ENCODE results near the gene SAA4. TPM values are rescaled to one million over a fixed set of nuclear protein-coding genes. Genes with fewer than 3 reads are reported as not detected.
"Not testable (repeated sequence)": the region's sequence is repeated elsewhere in the genome, so short reads cannot be mapped to it uniquely, and the experiment has no call there.

Gene SAA4
- total RNA-seq, 1 experiment from 2014 or later, result not detected

- TF ChIP-seq CTCF (IDR thresholded peaks at IDR 0.05; ENCODE audit: insufficient read depth in 1 of 2, low read depth in 1 of 2, low read length in 1 of 2, severe bottlenecking in 1 of 2, unreplicated experiment in 1 of 2), result no peak
- Histone ChIP-seq H3K9me3 (no peaks in the 10 kb centered on the region), H3K4me3 (ENCODE audit: low read depth, low read length) (no peak overlapping the region), H3K36me3 (ENCODE audit: control insufficient read depth, insufficient read depth, low read length) (no peaks in the 10 kb centered on the region), H3K27me3 (replicated peaks; ENCODE audit: control insufficient read depth, insufficient read depth, low read length) (no peaks in the 10 kb centered on the region), H3K4me1 (peaks cover 15% of the 10 kb centered on the region)
- ChIA-PET POLR2A (interaction anchor here (0.7 kb wide), 1 partner anchor 45 kb away, joined by 3 read pairs; no protein-coding TSS in a partner anchor), CTCF (no interaction called here)
- no peak overlapping the region for H3K27ac Mint-ChIP-seq (ENCODE audit: unreplicated experiment)
- no peaks in the 10 kb centered on the region for H3K27me3 Mint-ChIP-seq (ENCODE audit: insufficient read depth, unreplicated experiment)
- intact Hi-C loops (cut with micrococcal nuclease; ENCODE audit: unreplicated experiment), result no loop called here
- no peaks in the 10 kb centered on the region for H3K36me3 Mint-ChIP-seq (ENCODE audit: insufficient read depth, unreplicated experiment)
- H3K9me3 Mint-ChIP-seq (ENCODE audit: unreplicated experiment), result no peaks in the 10 kb centered on the region
- no peak for DNase-seq
- no peak overlapping the region for H3K4me3 Mint-ChIP-seq (ENCODE audit: unreplicated experiment)
- BruUV-seq (replicated peaks), result no TSS peak
- H3K4me1 Mint-ChIP-seq (ENCODE audit: low read depth, unreplicated experiment), result peaks cover 7% of the 10 kb centered on the region
Observed at GRCh38 chr11:18264677-18265555, 28.3 kb upstream of the SAA4 start.

- POLR2A ChIA-PET, result no interaction called here
- intact Hi-C loops (cut with micrococcal nuclease; ENCODE audit: unreplicated experiment), result no loop called here
- Mint-ChIP-seq H3K27me3 (ENCODE audit: insufficient read depth, unreplicated experiment) (no peaks in the 10 kb centered on the region), H3K36me3 (ENCODE audit: insufficient read depth, unreplicated experiment) (no peaks in the 10 kb centered on the region), H3K4me3 (ENCODE audit: unreplicated experiment) (no peak overlapping the region), H3K9me3 (ENCODE audit: unreplicated experiment) (no peaks in the 10 kb centered on the region), H3K27ac (ENCODE audit: unreplicated experiment) (no peak overlapping the region), H3K4me1 (ENCODE audit: low read depth, unreplicated experiment) (peaks cover 7% of the 10 kb centered on the region)
- peaks cover 24% of the 10 kb centered on the region for H3K4me1 ChIP-seq
- no peak for TF ChIP-seq CTCF (IDR thresholded peaks at IDR 0.05; ENCODE audit: insufficient read depth in 1 of 2, low read depth in 1 of 2, low read length in 1 of 2, severe bottlenecking in 1 of 2, unreplicated experiment in 1 of 2)
- no peaks in the 10 kb centered on the region for H3K36me3 ChIP-seq (ENCODE audit: control insufficient read depth, insufficient read depth, low read length)
- H3K9me3 ChIP-seq, result no peaks in the 10 kb centered on the region
- no peak for DNase-seq
- CTCF ChIA-PET, result no interaction called here
- no peak overlapping the region for H3K4me3 ChIP-seq (ENCODE audit: low read depth, low read length)
- no TSS peak for BruUV-seq (replicated peaks)
- no peaks in the 10 kb centered on the region for H3K27me3 ChIP-seq (replicated peaks; ENCODE audit: control insufficient read depth, insufficient read depth, low read length)
Observed at GRCh38 chr11:18264035-18264434, 27.4 kb upstream of the SAA4 start.

GRCh38 chr11:18262681-18263350 is 26.2 kb upstream of the SAA4 start:
- peaks cover 26% of the 10 kb centered on the region for H3K4me1 ChIP-seq
- H3K4me3 ChIP-seq (ENCODE audit: low read depth, low read length); H3K4me3 Mint-ChIP-seq (ENCODE audit: unreplicated experiment); H3K27me3 Mint-ChIP-seq (ENCODE audit: insufficient read depth, unreplicated experiment); intact Hi-C loops (cut with micrococcal nuclease; ENCODE audit: unreplicated experiment); H3K4me1 Mint-ChIP-seq (ENCODE audit: low read depth, unreplicated experiment); H3K36me3 Mint-ChIP-seq (ENCODE audit: insufficient read depth, unreplicated experiment); H3K9me3 Mint-ChIP-seq (ENCODE audit: unreplicated experiment); H3K27me3 ChIP-seq (replicated peaks; ENCODE audit: control insufficient read depth, insufficient read depth, low read length); DNase-seq; H3K9me3 ChIP-seq; H3K27ac Mint-ChIP-seq (ENCODE audit: unreplicated experiment); H3K36me3 ChIP-seq (ENCODE audit: control insufficient read depth, insufficient read depth, low read length); POLR2A ChIA-PET; CTCF ChIA-PET; BruUV-seq (replicated peaks): not testable (repeated sequence)
